Measurements from ENCODE around the gene AP5S1. TPM values are rescaled to one million over a fixed set of nuclear protein-coding genes. Genes with fewer than 3 reads are reported as not detected.

AP5S1 gene
- total RNA-seq, result 10.2 TPM
- long read RNA-seq, full-length matches to known transcripts, result 5 of 9 reads
- long read RNA-seq, partial matches to known transcripts, result 2 of 9 reads
- long read RNA-seq, other reads (novel, unspliced or antisense), result 2 of 9 reads

DNA sequence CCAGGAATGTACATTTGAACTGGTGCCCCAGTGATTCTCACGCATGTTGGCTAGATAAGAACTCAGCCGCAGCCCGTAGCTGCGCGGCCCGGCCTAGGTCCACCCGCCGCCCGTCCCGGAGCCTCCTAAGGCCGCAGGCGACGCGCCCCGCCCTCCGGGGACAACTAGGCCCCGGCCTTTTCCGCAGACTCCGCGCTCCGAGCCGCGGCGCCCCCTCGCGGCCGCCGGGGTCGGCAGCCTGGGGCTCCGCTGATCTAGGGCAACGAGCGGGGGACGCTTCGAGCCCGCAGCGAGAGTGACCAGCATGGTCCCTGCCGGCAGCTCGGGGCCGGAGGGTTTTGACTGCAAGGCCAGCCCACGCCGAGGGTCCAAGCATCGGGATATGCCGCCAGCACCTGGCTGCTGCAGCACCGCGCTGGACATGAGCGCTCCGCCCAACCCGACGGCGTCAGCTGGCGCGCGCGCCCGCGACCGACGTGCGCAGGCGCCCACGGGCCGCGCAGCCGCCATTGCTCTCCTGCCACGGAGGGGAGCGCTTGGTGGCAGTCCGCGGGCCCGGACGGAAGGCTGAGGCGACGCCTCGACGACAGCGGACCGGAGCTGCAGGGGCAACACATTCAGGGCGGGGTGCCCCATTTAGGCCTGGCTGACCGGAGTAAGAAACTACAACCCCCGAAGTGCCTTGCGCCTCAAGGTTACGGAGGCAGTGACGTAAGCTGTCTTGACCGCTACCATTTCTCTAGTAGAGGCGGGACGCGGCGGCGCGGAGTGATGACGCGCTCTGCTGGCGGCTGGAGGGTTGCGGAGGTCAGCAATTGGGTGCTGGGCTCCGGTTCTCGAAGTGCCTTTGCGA, at the start of gene AP5S1:
AP5S1 (plus strand) TSS at position 500 of the 853 bp plus-strand sequence. CDS start 1,571 bp downstream, outside the sequence.
- intact Hi-C loops (cut with micrococcal nuclease), result loop anchor here (5.0 kb wide), 1 partner anchor 33 kb away; the partner anchor contains the start of gene CENPB
- ATAC-seq, result peak; percentile 93
- DNase-seq, result peak; percentile 99

- no peak for DNase-seq
- intact Hi-C loops (cut with micrococcal nuclease), result no loop called here
- no peak for ATAC-seq
Measured at GRCh38 chr20:3771552-3772058, 48.7 kb upstream of the AP5S1 start.

DNA sequence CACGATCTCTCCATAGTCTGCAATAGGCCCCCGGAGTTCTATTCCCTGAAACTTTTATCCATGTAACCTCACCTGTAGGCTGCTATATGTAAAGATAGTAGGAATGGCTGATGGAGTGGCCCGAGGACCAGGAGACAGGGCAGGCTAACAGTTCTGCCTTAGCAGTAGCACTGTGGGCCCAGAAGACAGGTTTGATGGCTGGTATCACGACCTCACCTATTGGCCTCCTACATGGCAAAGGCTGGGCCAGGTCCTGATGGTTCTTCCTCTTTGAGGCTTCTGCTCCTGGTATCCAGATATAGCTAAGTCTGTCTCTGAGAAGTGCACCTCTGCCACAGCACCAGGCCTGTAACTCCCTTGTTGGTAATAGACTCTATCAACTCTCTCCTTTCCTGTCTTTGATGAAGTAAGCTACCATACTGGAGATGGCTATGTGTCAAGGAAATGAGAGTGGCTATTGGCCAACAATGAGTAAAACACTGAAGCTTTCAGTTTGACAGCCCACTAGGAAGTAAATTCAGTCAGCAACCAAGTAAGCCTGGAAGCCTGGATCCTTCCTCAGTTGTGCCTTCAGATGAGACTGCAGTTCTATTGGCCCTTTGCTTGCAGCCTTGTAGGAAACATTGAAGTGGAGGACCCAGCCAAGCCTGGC, 44.8 kb upstream of the AP5S1 start:
- ATAC-seq (no peak), DNase-seq (no peak)
- intact Hi-C loops (cut with micrococcal nuclease), result no loop called here

DNA sequence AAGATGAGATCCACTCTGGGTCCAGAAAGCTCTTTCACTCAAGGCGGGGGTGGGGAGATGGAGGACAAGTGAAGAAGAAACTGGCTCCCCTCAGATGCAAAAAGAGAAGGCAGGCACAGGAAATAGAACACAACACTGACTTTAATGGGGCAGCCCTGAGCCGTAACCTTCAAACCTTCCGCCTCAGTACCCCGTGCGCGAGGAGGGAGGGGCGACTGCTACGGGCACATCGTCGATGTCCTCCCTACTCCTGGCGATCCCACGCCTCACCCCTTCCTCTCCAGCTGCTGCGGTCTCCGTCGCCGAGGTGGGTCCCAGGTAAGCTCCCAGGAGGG, 43.0 kb upstream of the AP5S1 start:
- ATAC-seq (peak; percentile 3), DNase-seq (no peak)
- intact Hi-C loops (cut with micrococcal nuclease), result no loop called here

DNA sequence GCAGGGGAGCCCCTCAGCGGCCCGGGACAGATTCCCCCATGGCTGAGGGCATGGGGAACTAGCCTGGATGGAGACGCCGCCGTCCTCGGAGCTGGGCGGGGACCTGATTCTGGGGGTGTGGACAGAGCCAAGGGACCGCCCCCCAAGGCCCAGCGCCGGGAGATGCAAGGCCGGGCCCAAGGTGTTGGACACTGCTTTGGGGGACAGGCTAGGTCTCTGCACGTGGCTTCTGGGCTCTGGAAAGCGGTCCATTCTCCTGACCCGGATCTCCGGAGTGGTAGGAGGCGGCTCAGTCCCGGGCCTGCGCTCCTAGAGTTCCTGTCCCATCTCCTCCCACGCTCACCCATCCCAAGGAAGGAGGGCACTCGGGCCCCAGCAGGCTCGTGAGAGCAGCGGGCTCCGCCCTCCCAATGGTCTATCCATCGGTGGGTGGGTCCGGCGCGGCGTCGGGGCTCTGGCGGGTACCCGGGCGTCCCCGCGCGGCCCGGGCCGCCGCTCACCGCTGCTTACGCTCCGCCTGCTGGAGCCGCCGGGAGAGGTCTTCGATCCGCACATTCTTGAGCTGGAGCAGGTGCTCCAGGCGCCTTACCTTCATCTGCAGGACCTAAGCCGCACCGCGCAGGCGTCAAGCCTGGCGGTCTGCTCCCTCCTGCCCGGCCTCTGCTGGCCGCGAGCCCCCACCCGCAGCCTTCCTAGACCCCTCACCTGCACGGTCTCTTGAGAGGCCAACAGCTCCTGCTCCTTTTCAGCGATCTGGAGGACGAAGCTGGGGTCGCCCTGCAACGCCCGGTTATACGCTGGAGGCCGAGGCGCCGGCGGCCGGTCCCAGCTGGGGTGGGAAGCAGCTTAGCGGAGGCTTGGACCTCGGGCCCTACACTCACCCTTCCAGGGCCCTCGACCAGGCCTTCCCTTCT, 42.4 kb upstream of the AP5S1 start:
- peak; percentile 71 for ATAC-seq
- intact Hi-C loops (cut with micrococcal nuclease), result no loop called here

DNA sequence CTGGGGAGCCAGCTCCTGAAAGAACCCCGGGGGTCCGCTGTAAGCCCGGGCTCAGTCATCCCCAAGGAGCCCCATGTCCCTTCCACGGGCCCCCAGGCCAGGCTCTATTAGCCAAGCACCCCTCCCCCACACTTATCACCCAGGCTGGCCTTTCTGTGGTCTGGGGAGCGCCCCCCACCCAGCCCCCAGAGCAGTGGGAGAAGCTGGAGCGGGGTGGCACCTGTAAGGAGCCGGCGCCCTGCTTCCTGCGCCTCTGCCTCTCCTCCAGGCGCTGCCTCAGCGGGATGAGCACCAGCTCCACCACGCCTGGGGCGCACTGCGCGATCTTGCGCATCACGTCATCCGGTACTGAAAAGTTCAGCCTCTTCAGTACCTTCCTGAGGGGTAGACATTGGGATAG, 41.4 kb upstream of the AP5S1 start:
- intact Hi-C loops (cut with micrococcal nuclease), result no loop called here
- ATAC-seq (no peak), DNase-seq (no peak)

More for the DNA sequence above, 42.4 kb upstream of the AP5S1 start:
- peak; percentile 82 for DNase-seq

DNA sequence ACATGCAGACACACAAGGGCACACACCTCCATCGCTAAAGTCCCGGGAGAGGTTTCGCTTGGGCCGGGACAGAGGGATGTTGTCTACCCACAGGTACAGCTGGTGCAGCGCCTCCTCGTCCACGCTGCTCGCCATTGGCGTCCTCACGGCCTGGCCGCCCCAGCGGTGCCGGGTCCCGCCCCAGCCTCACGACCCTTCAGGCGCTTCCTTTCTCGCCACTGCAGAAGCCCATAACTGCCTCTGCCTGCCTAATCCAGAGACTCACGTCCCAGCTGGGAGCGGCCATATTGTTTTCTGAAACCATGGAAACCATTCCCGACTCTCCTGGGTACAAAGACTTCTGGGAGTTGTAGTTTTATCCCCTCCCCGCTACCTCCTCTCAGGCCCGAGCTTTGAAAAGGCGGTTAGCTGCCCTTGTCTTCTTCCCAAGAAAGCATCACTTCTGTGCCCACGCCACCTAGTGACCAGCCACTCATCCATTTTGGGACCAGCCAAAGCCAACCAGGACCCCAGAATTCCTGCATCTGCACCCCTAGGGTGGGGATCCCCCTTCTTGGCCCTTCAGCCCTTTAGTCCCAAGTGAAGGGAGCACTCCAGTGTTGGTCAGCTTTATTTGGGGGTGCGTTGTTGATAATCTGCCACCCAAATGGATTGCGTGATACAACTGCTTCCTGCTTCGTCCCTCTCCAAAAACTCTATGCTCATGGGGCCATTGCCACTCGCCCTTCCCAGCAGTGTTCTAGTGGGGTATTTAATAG, 39.0 kb upstream of the AP5S1 start, which contains the start of gene SPEF1:
SPEF1 (minus strand) TSS at position 296 of the 758 bp plus-strand sequence; CDS start at position 135, 161 bp downstream.
- intact Hi-C loops (cut with micrococcal nuclease), result no loop called here
- ATAC-seq, result peak; percentile 79

DNA sequence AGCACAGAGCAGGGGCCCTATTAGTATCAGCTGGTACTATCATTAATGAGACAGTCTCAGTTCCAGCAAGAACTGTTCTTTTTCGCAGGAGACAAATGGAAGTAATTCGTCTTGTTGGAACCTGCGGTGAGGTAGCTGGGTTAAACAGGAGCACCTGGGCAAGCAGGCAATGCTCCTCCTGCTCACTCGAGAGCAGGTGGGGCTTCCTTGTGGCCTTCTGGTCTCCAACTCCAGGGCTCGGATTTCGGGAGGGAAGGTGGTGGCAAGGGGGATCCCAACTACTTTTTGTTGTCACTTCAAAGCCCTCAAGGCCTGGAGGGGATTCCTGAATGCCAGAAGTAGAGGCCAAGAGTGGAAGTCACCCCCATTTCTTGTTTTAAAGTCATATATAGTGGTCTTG, 37.8 kb upstream of the AP5S1 start:
- ATAC-seq, result no peak
- DNase-seq, result no peak
- intact Hi-C loops (cut with micrococcal nuclease), result no loop called here

More for the DNA sequence above, 39.0 kb upstream of the AP5S1 start, which contains the start of gene SPEF1:
- peak; percentile 67 for DNase-seq

GRCh38 chr20:3783068-3783489, 37.3 kb upstream of the AP5S1 start:
- DNase-seq (no peak), ATAC-seq (no peak)

DNA sequence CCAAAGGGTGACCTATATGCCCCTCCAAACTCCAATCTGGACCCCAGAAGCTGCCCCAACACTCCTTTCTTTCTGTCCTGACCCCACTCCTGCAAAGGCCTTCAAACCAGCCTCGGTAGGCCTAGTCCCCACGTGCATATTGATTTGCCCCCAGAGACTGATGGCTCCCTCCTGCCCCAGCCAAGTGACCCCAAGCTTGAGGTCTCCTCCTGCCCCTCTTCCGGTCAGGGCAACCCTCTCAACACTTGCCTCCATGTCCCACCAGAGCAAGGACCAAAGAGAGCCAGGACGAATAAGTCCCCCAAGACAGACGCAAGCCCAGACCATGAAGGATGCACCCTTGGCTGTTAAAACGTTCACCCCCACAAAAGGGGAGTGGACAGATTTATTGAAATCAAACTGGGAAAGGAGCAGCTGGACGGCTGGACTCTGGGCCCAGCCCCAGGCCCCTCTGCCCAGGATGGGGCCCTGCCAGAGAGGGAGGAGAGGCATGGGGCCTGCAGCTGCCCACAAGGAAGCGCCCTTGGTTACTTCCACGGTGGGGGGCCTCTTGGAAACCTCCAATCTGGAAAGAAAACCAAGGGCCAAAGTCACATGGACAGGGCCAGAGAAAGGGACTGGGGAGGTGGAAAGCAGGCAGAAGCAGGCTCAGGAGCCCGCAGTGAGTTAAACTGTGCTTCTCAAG, 36.7 kb upstream of the AP5S1 start:
- no peak for DNase-seq
- intact Hi-C loops (cut with micrococcal nuclease), result no loop called here

More at GRCh38 chr20:3783068-3783489, 37.3 kb upstream of the AP5S1 start:
- intact Hi-C loops (cut with micrococcal nuclease), result no loop called here

DNA sequence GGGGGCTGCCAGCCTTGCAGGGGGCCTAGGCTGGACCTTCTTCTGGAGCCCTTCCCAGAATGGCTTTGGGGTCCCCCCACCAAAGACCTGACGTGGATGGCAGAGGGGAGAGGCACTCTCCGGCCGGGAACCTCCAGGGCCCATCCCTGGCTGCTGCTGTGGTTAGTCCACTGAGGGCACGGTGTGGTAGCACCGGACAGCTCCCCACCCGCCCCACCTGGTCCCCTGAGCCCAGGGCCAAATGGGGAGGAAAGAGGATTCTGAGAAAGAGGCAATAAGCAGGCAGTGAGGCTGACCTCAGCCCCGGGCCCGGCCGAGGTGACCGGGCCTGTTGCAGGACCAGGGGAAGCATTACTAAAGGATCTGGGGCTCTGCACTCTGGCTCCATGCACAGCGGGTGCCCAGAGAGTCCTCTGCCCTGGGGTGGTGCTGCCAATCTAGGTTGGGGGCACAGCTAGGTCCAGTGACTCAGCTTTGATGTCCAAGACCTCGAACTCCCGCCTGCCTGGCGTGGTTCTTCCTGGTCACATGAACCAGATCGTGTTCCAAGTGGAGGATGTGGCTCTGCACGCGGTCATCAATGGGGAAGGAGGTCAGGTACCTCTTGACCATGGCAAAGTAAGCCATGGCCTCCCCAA, 36.0 kb upstream of the AP5S1 start:
- intact Hi-C loops (cut with micrococcal nuclease), result no loop called here
- ATAC-seq (no peak), DNase-seq (no peak)

More for the DNA sequence above, 36.7 kb upstream of the AP5S1 start:
- no peak for ATAC-seq

DNA sequence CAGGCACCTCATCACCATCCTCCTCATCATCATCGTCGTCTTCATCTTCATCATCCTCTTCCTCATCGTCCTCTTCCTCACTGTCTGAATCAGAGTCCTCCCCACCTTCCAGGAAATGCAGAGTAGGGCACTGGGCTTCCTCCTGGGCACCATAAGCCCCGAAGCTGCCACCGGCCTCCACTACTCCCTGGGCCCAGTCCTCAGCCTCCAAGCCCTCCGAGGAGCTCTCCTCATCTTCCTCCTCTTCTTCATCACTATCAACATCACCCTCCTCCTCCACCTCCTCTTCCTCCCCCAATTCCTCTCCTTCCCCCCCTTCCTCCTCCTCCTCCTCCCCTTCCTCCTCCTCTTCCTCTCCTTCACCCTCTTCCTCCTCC, 35.5 kb upstream of the AP5S1 start:
- DNase-seq (no peak), ATAC-seq (no peak)
- intact Hi-C loops (cut with micrococcal nuclease), result loop anchor here (5.0 kb wide), 1 partner anchor 37 kb away; the partner anchor contains the start of gene AP5S1

GRCh38 chr20:3785240-3786125, 34.9 kb upstream of the AP5S1 start:
- DNase-seq, result peak; percentile 55
- intact Hi-C loops (cut with micrococcal nuclease), result loop anchor here (5.0 kb wide), 1 partner anchor 37 kb away; the partner anchor contains the start of gene AP5S1
- ATAC-seq, result peak; percentile 4

DNA sequence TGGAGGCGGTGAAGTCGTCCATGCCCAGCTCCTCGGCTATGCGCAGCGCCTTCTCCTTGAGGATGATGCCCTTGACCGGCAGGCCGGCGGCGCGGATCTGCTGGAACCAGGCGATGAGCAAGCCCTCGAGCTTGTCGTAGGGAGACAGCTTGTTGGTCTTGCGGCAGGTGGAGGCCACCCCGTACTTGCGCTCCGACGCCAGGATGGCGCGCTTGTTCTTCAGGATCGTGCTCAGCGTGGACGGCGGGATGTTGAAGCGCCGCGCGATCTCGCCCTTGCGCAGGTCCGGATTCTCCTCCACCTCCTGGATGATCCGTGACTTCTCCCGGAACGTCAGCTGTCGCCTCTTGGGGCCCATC, 34.2 kb upstream of the AP5S1 start:
- peak; percentile 4 for ATAC-seq
- DNase-seq, result peak; percentile 74
- intact Hi-C loops (cut with micrococcal nuclease), result loop anchor here (5.0 kb wide), 1 partner anchor 36 kb away; the partner anchor contains the start of gene AP5S1

DNA sequence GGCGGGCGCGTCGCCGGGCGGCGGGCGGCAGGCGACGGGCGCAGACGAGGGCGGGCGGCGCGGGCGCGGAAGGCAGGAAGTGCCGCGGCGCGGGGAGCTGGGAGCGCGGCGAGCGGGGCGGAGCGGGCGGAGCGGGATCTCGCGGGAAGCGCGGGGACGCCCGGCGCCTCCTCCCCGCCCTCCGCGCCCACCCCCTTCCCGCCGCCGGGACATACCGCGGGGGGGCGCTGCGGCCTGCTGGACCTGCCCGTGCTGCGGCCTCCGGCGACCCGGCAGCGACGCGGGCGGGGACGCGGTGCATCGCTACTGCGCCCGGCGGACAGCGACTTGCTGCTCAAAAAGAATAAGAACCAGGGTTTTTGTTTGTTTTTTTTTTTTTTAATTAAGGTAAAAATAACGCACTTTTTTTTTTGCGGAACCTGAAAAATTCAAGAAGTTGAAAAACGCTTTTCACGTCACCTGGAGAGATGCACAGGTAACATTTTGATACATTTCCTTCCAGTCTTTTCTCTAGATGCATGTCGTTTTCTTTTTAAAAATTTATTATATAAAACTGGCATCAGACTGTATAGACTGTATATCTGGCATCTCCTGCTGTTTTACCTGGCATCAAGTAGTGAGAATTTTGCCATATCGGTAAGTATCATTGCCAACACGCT, 33.6 kb upstream of the AP5S1 start, which contains the start of gene CENPB:
CENPB (minus strand) TSS at position 76 of the 659 bp plus-strand sequence. CDS start 257 bp downstream, outside the sequence.
- DNase-seq (peak; percentile 95), ATAC-seq (peak; percentile 94)
- intact Hi-C loops (cut with micrococcal nuclease), result loop anchor here (5.0 kb wide), 1 partner anchor 36 kb away; the partner anchor contains the start of gene AP5S1

Data from left ventricle myocardium superior (tissue), 1 donor.